ENCODE results near the gene FMNL1. TPM values are rescaled to one million over a fixed set of nuclear protein-coding genes. Genes with fewer than 3 reads are reported as not detected.

The FMNL1 gene
- polyA plus RNA-seq, 1 experiment: 2.0 TPM

DNA sequence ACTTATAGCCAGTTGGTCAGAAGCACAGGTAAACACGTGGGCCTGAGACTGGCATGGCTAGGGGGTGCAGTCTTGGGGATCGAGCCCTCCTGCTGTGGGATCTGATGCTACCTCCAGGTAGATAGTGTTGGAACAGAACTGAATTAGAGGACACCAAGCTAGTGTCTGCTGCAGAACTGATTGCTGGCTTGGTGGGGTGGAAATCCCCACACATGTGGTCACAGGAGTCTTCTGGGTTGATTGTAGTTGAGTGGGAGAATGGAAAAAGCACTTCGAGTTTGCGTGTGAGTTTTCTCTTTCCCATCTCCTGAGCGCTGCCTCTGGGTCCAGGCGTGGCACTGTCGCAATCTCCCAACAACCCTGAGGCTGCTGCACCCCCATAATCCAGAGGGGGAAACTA, 48.2 kb downstream of the FMNL1 start:
- DNase-seq (ENCODE audit: low read depth): no peak
- TF ChIP-seq, protein P1, sequence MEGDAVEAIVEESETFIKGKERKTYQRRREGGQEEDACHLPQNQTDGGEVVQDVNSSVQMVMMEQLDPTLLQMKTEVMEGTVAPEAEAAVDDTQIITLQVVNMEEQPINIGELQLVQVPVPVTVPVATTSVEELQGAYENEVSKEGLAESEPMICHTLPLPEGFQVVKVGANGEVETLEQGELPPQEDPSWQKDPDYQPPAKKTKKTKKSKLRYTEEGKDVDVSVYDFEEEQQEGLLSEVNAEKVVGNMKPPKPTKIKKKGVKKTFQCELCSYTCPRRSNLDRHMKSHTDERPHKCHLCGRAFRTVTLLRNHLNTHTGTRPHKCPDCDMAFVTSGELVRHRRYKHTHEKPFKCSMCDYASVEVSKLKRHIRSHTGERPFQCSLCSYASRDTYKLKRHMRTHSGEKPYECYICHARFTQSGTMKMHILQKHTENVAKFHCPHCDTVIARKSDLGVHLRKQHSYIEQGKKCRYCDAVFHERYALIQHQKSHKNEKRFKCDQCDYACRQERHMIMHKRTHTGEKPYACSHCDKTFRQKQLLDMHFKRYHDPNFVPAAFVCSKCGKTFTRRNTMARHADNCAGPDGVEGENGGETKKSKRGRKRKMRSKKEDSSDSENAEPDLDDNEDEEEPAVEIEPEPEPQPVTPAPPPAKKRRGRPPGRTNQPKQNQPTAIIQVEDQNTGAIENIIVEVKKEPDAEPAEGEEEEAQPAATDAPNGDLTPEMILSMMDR (IDR thresholded peaks at IDR 0.05; ENCODE audit: insufficient read depth, low read depth, low read length): no peak
- POLR2A ChIA-PET: no interaction called here
- Histone ChIP-seq H3K27me3 (ENCODE audit: control insufficient read depth, insufficient read depth, low read length) (no peaks in the 10 kb centered on the region), H3K4me3 (ENCODE audit: low read depth, low read length) (no peak overlapping the region), H3K36me3 (ENCODE audit: control insufficient read depth, insufficient read depth, low read length) (peaks cover 57% of the 10 kb centered on the region)
- CTCF ChIA-PET: interaction anchor here (1.0 to 3.5 kb wide), 4 partner anchors 51 to 126 kb away, joined by 3 to 18 read pairs (median 8); no protein-coding TSS in a partner anchor

- ChIA-PET CTCF (interaction anchor here (0.7 to 3.5 kb wide), 5 partner anchors 23 to 125 kb away, joined by 3 to 18 read pairs (median 3); no protein-coding TSS in a partner anchor), POLR2A (no interaction called here)
- H3K36me3 ChIP-seq (ENCODE audit: control insufficient read depth, insufficient read depth, low read length): peaks cover 54% of the 10 kb centered on the region
- H3K4me3 ChIP-seq (ENCODE audit: low read depth, low read length): no peak overlapping the region
- TF ChIP-seq, protein P1 (IDR thresholded peaks at IDR 0.05; ENCODE audit: insufficient read depth, low read depth, low read length): peak; percentile 65
- no peaks in the 10 kb centered on the region for H3K27me3 ChIP-seq (ENCODE audit: control insufficient read depth, insufficient read depth, low read length)
- DNase-seq (ENCODE audit: low read depth): no peak
Measured at GRCh38 chr17:45270828-45271418, 49.2 kb downstream of the FMNL1 start.

DNA sequence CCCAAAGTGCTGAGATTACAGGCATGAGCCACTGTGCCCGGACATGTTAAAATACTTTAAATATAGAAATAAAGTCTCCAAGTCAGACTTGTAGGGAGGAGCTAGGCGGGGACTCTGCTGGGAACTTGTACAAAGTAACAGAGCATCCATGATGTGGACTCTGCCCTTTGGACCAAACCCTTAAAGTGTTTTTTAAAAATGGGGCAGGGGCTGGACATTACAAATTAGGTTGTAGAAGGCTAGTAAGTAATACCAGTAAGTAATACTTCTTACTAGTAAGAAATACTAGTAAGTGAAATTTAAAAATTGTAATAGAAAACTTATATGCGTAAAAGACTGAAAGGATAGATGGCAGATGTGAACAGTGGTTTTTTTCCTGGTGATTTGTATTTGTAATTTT, 49.9 kb downstream of the FMNL1 start:
- Histone ChIP-seq H3K36me3 (ENCODE audit: control insufficient read depth, insufficient read depth, low read length) (peaks cover 52% of the 10 kb centered on the region), H3K27me3 (ENCODE audit: control insufficient read depth, insufficient read depth, low read length) (no peaks in the 10 kb centered on the region), H3K4me3 (ENCODE audit: low read depth, low read length) (no peak overlapping the region)
- CTCF ChIA-PET: interaction anchor here (0.7 to 3.5 kb wide), 5 partner anchors 35 to 124 kb away, joined by 3 to 18 read pairs (median 3); no protein-coding TSS in a partner anchor
- DNase-seq (ENCODE audit: low read depth): no peak
- TF ChIP-seq, protein P1 (IDR thresholded peaks at IDR 0.05; ENCODE audit: insufficient read depth, low read depth, low read length): no peak
- POLR2A ChIA-PET: no interaction called here

DNA sequence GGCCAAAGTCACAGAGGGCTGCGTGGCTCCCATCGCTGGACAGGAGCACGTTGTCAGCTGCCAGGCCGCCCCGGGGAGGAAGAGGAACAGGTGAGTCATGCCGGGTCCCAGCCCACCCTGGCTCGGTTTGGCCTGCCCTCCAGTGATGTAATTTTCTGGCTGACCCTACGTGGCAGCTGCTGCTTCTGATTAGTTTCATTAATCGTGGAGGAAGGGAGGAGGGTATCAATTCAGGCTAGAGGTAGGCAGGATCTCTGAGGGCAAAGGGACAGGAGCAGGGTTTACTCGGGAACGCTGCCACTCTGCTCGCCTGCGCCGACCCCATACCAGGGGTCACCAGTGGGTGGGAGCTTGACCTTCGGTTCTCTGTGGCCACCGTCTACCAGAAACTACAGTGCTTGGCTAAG, 51.9 kb downstream of the FMNL1 start:
- TF ChIP-seq, protein P1 (IDR thresholded peaks at IDR 0.05; ENCODE audit: insufficient read depth, low read depth, low read length): no peak
- Histone ChIP-seq H3K36me3 (ENCODE audit: control insufficient read depth, insufficient read depth, low read length) (peaks cover 37% of the 10 kb centered on the region), H3K4me3 (ENCODE audit: low read depth, low read length) (no peak overlapping the region), H3K27me3 (ENCODE audit: control insufficient read depth, insufficient read depth, low read length) (no peaks in the 10 kb centered on the region)
- ChIA-PET POLR2A (no interaction called here), CTCF (interaction anchor here (0.8 to 1.6 kb wide), 3 partner anchors 37 to 121 kb away, joined by 3 to 5 read pairs (median 3); no protein-coding TSS in a partner anchor)
- no peak for DNase-seq (ENCODE audit: low read depth)

DNA sequence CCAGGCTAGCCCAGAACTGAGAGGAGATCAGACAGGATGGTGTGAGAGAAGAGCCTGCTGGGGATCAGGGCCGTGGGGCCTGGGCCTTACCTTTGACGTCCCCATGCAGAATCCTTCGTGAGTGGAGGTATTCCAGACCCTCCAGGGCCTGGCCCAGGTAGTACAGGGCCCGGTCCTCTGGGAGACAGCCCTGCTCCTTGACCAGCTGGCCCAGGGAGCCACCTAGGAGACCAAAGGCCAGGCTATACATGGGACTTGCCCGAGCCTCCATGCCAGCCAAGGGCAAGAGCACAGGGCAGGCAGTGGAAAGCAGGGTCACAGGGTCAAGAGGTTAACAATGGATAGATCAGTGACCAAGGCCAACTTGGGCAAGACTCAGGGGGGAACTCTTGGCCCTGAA, 52.3 kb downstream of the FMNL1 start:
- TF ChIP-seq, protein P1 (IDR thresholded peaks at IDR 0.05; ENCODE audit: insufficient read depth, low read depth, low read length): no peak
- Histone ChIP-seq H3K36me3 (ENCODE audit: control insufficient read depth, insufficient read depth, low read length) (peaks cover 35% of the 10 kb centered on the region), H3K4me3 (ENCODE audit: low read depth, low read length) (no peak overlapping the region), H3K27me3 (ENCODE audit: control insufficient read depth, insufficient read depth, low read length) (no peaks in the 10 kb centered on the region)
- ChIA-PET POLR2A (no interaction called here), CTCF (interaction anchor here (0.8 to 1.7 kb wide), 4 partner anchors 37 to 112 kb away, joined by 3 to 4 read pairs (median 3); partner anchors contain the start of gene MAP3K14)
- no peak for DNase-seq (ENCODE audit: low read depth)

Measured in BJ (cell line).